T-helper 2 cell treated with Interferon-gamma antibody and Interleukin-4, amounts not matched to agents 100 ng/mL and 5 ng/mL, for 36 hours (primary cell): ENCODE measurements around the gene TMEM54. TPM values are rescaled to one million over a fixed set of nuclear protein-coding genes. Genes with fewer than 3 reads are reported as not detected.

Experiments used
- intact Hi-C: fragments of 100-400 bp; cut with micrococcal nuclease; formaldehyde crosslinking; loops from one replicate; pipeline ENCODE4 v1.15.1; 2023
- total RNA-seq: library from RNA; stranded (reverse); gene quantifications from 2 replicates; pipeline ENCODE4 v1.2.3, GENCODE V29; 2022

The TMEM54 gene, protein sequence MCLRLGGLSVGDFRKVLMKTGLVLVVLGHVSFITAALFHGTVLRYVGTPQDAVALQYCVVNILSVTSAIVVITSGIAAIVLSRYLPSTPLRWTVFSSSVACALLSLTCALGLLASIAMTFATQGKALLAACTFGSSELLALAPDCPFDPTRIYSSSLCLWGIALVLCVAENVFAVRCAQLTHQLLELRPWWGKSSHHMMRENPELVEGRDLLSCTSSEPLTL
- not detected in 2 replicates for total RNA-seq

- intact Hi-C loops, result no loop called here
Measured at GRCh38 chr1:32900956-32901822, at the start of gene TMEM54. Gene TMEM54, minus strand, starts transcription at chr1:32901389. Its CDS starts 151 bp downstream, at chr1:32901238.

- intact Hi-C loops, result no loop called here
Measured at GRCh38 chr1:32949519-32949918, 48.3 kb upstream of the TMEM54 start.

DNA sequence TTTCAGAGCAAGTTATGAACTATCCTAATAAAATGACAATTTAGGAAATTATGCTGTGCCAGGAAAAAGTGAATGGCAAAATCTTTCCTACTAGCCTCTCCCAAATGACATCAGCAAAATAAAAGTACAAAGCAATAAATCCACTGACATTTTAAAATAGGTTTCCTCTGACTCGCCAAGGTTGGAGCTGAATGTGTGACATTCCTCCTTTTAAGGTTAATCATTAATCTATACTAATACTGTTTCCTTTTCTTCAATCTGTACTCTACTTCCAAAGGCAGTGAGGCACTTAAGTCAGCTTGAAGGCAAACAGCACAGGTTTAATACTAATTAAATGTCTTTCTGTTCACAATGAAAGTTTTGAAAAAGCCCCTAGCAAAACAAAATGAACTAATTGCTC is 47.7 kb upstream of the TMEM54 start:
- intact Hi-C loops, result no loop called here

DNA sequence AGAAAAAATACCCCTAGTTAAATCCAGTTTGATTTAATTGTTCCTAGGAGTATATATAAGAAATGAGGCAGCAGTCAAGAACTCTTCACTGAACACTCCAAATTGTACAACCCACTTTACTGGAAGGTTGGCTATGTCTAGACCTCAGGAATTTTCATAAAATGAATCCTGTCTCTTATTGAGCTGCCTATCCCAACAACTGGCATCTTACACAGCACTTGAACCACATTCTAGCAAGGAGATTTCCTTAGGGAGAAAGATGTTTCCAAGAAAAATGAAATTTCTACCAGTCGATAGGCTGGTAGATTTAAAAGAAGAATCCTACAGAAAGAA is 47.2 kb upstream of the TMEM54 start:
- intact Hi-C loops, result no loop called here

GRCh38 chr1:32947669-32948389 is 46.6 kb upstream of the TMEM54 start:
- intact Hi-C loops, result no loop called here

DNA sequence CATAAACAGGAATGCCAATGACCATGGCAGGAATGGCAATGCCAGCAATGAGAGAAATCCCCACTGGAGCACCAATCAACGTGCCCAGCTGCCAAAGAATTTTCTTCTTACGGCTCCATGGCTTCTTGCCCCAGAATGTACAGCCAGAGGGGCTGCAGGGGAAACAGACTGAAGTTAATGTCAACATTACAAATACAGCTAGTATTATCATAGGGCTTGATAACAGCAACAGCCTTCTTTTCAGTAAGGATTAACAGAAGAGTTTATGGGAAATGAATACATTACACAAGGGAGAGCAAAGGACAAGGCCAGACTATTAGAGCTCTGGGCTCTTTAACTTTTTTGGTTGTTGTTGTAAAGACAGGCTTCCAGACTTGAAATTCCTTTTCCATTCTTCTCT is 45.2 kb upstream of the TMEM54 start:
- intact Hi-C loops, result no loop called here

GRCh38 chr1:32944180-32944579 is 43.0 kb upstream of the TMEM54 start:
- intact Hi-C loops, result no loop called here

- intact Hi-C loops, result no loop called here
Measured at GRCh38 chr1:32939655-32940371, 38.6 kb upstream of the TMEM54 start.

GRCh38 chr1:32937061-32937460 is 35.9 kb upstream of the TMEM54 start:
- intact Hi-C loops, result no loop called here

DNA sequence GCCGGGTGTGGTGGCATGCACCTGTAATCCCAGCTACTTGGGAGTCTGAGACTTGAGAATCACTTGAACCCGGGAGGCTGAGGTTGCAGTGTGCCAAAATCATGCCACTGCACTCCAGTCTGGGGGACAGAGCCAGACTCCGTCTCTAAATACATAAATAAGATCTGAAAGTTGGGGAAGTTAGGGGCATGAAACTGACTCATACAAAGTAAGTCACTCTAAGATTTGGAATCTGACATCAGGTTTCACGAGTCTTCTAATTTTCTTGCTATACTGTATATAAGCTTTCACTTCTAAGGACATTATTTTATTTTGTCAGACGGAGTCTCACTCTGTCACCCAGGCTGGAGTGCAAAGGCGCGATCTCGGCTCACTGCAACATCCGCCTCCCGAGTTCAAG is 33.3 kb upstream of the TMEM54 start:
- intact Hi-C loops, result loop anchor here (5.0 kb wide), 1 partner anchor 148 kb away; the partner anchor contains the start of gene AZIN2

GRCh38 chr1:32933742-32934322 is 32.6 kb upstream of the TMEM54 start:
- intact Hi-C loops, result loop anchor here (1.0 to 5.0 kb wide), 3 partner anchors 73 to 148 kb away; partner anchors contain the start of gene AZIN2

- intact Hi-C loops, result loop anchor here (5.0 kb wide), 1 partner anchor 151 kb away; the partner anchor contains the start of gene AZIN2
Measured at GRCh38 chr1:32931760-32932159, 30.6 kb upstream of the TMEM54 start.

GRCh38 chr1:32929366-32929765 is 28.2 kb upstream of the TMEM54 start:
- intact Hi-C loops, result no loop called here

DNA sequence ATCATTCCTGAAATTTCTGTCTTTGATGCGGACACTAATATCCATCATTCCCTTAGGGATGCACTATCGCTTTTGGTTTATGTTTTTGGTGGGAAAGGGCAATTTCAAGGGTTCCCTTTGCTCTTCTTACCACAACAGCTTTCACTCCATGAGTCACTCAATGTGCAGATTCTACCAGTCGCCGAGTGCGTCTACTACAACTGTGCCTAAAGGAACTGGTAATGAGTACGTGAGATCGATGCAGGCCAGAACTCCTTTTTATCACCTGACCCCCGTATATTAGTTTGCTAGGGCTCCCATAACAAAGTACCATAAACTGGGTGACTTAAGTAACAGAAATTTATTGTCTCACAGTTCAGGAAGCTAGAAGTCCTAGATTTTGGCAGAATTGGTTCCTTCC is 27.5 kb upstream of the TMEM54 start:
- intact Hi-C loops, result no loop called here

GRCh38 chr1:32928285-32928684 is 27.1 kb upstream of the TMEM54 start:
- intact Hi-C loops, result no loop called here

DNA sequence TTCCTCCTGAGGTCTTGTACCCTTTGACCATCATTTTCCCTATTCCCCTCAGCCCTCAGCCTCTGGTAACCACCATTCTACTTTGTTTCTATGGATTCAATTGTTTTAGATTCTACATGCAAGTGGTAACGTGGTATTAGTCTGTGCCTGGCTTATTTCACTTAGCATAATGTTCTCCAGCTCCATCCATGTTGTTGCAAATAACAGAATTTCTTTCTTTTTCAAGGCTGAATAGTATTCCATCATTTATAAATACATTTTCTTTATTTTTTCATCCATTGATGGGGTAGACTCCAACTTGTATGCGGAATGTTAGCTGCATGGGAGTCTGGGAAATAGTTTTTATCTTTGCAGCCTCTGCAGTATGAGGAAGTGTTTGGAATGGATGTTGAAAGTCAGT is 26.3 kb upstream of the TMEM54 start:
- intact Hi-C loops, result no loop called here

DNA sequence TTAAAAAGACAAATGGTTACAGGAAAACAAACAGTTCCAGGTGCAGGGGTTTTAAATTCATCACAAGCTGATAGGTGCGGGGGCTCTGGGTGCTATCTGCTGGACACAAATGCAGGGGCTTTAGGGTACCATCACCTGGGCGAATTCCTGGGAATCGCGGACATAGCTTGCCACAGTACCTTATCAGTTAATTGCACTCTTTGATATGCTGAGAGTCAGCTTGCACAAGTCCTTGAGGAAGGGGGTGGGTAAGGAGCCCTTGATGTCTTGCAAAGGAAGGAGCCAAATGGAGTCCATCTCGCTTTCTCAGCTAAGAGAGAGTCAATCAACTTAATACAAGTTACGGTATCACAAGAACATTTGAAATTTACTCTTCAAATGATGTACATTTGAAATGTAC is 25.4 kb upstream of the TMEM54 start:
- intact Hi-C loops, result no loop called here

GRCh38 chr1:32925403-32926162 is 24.4 kb upstream of the TMEM54 start:
- intact Hi-C loops, result no loop called here

DNA sequence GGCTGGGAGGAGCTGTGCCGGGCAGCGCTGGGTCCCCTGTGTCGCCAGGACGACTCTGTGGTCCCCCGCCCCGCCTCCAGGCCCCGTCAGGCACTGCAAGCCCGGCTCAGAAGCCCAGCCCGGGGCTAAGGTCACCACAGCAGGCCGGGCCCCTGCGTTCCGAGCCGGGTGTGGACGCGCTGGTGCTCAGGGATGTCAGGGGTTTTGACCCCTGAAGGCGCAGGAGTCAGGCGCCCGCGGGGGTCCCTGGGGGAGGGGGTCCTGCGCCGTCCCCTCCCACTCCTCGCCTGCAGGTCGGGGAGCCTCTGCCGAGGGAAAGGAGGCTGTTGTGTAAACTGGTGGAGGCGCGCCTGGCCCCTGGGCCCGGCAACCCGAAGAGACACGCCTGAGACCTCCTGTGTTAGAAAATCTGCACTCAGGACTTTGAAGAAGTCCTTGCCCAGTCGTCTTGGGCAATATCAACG is 23.7 kb upstream of the TMEM54 start:
- intact Hi-C loops, result no loop called here

- intact Hi-C loops, result no loop called here
Measured at GRCh38 chr1:32920833-32921232, 19.6 kb upstream of the TMEM54 start.
